ENCODE measurements around the gene DHDH.
A peak's percentile ranks its signal among the peaks of the same experiment; 100 is the strongest.
"Not testable (repeated sequence)": the region's sequence is repeated elsewhere in the genome, so short reads cannot be mapped to it uniquely, and the experiment has no call there.

Gene DHDH

GRCh38 chr19:48918801-48919247 is 14.7 kb upstream of the DHDH start:
- H3K4me3 ChIP-seq (ENCODE audit: low read length) = no peak overlapping the region
- no peak for TF ChIP-seq CTCF (conservative IDR thresholded peaks at IDR 0.05; ENCODE audit: low read length)
- DNase-seq (ENCODE audit: low read depth) = no peak

GRCh38 chr19:48919271-48919670 is 14.2 kb upstream of the DHDH start:
- not testable (repeated sequence) for DNase-seq (ENCODE audit: low read depth); H3K4me3 ChIP-seq (ENCODE audit: low read length)

- TF ChIP-seq CTCF (conservative IDR thresholded peaks at IDR 0.05; ENCODE audit: low read length) = no peak
These were observed 12.6 kb upstream of the DHDH start for GRCh38 chr19:48920949-48921348.

GRCh38 chr19:48921721-48922500 is 11.6 kb upstream of the DHDH start:
- no peak for TF ChIP-seq CTCF (conservative IDR thresholded peaks at IDR 0.05; ENCODE audit: low read length)
- H3K4me3 ChIP-seq (ENCODE audit: low read length) = no peak overlapping the region
- no peak for DNase-seq (ENCODE audit: low read depth)

More at GRCh38 chr19:48920949-48921348, 12.6 kb upstream of the DHDH start:
- H3K4me3 ChIP-seq (ENCODE audit: low read length) = no peak overlapping the region
- no peak for DNase-seq (ENCODE audit: low read depth)

GRCh38 chr19:48922548-48923490 is 10.7 kb upstream of the DHDH start:
- no peak for DNase-seq (ENCODE audit: low read depth)
- no peak for TF ChIP-seq CTCF (conservative IDR thresholded peaks at IDR 0.05; ENCODE audit: low read length)
- no peak overlapping the region for H3K4me3 ChIP-seq (ENCODE audit: low read length)

- peak; percentile 73 for DNase-seq (ENCODE audit: low read depth)
- no peak for TF ChIP-seq CTCF (conservative IDR thresholded peaks at IDR 0.05; ENCODE audit: low read length)
- no peak overlapping the region for H3K4me3 ChIP-seq (ENCODE audit: low read length)
These were observed 8.2 kb upstream of the DHDH start for GRCh38 chr19:48925240-48925843.

GRCh38 chr19:48925890-48926289 is 7.6 kb upstream of the DHDH start:
- H3K4me3 ChIP-seq (ENCODE audit: low read length); DNase-seq (ENCODE audit: low read depth): not testable (repeated sequence)
